H9 (cell line): ENCODE data around the gene ZNF804A. TPM values are rescaled to one million over a fixed set of nuclear protein-coding genes. Genes with fewer than 3 reads are reported as not detected.

Source experiments
- DNase-seq: peaks from one replicate; pipeline ENCODE4 v3.0.0-alpha.2; 2017
- H2AFZ ChIP-seq: one replicate; pipeline ENCODE4 v1.6.1; 2013; ENCODE audit warnings: mild to moderate bottlenecking, low read length, control low read depth, moderate library complexity
- H2AK5ac ChIP-seq: 2 replicates; pipeline ENCODE4 v1.6.1; 2013; ENCODE audit warnings: low read length, control low read depth, mixed read lengths; ENCODE audit not compliant: insufficient read length
- H2BK120ac ChIP-seq: one replicate; pipeline ENCODE4 v1.6.1; 2013; ENCODE audit warnings: low read depth, mild to moderate bottlenecking, low read length, control low read depth, inconsistent platforms; ENCODE audit not compliant: poor library complexity, severe bottlenecking
- H2BK12ac ChIP-seq: 2 replicates; pipeline ENCODE4 v1.6.1; 2013; ENCODE audit warnings: low read length, control low read depth, mixed read lengths, low read depth; ENCODE audit not compliant: insufficient read length
- H2BK15ac ChIP-seq: 2 replicates; pipeline ENCODE4 v1.6.1; 2013; ENCODE audit warnings: low read depth, low read length, control low read depth
- H2BK20ac ChIP-seq: one replicate; pipeline ENCODE4 v1.6.1; 2013; ENCODE audit warnings: low read depth, mild to moderate bottlenecking, low read length, control low read depth, inconsistent platforms; ENCODE audit not compliant: poor library complexity, severe bottlenecking
- H2BK5ac ChIP-seq: 2 replicates; pipeline ENCODE4 v1.6.1; 2013; ENCODE audit warnings: low read length, control low read depth, mixed read lengths; ENCODE audit not compliant: insufficient read length
- H3K14ac ChIP-seq: 2 replicates; pipeline ENCODE4 v1.6.1; 2013; ENCODE audit warnings: low read length, control low read depth; ENCODE audit not compliant: insufficient read depth
- H3K18ac ChIP-seq: 2 replicates; pipeline ENCODE4 v1.6.1; 2013; ENCODE audit warnings: low read depth, mild to moderate bottlenecking, mixed read lengths, low read length, control low read depth; ENCODE audit not compliant: insufficient read length
- H3K23ac ChIP-seq: 2 replicates; pipeline ENCODE4 v1.6.1; 2013; ENCODE audit warnings: low read length, control low read depth, mixed read lengths, low read depth; ENCODE audit not compliant: insufficient read length
- H3K23me2 ChIP-seq: 2 replicates; pipeline ENCODE4 v1.6.1; 2013; ENCODE audit warnings: low read depth, mild to moderate bottlenecking, mixed read lengths, low read length, control low read depth; ENCODE audit not compliant: insufficient read length, poor library complexity, severe bottlenecking
- H3K27ac ChIP-seq: 2 replicates; pipeline ENCODE4 v1.5.1; 2013; ENCODE audit warnings: low read length, control low read depth, mixed read lengths, low read depth; ENCODE audit not compliant: insufficient read length
- H3K27me3 ChIP-seq: 2 replicates; pipeline ENCODE4 v1.6.1; 2013; ENCODE audit warnings: low read length, control low read depth, inconsistent platforms; ENCODE audit not compliant: insufficient read depth
- H3K4ac ChIP-seq: 2 replicates; pipeline ENCODE4 v1.6.1; 2013; ENCODE audit warnings: low read depth, mild to moderate bottlenecking, control low read depth, inconsistent platforms, low read length, moderate library complexity
- H3K4me1 ChIP-seq: 2 replicates; pipeline ENCODE4 v1.6.1; 2013; ENCODE audit warnings: low read length, control low read depth, inconsistent platforms; ENCODE audit not compliant: insufficient read depth
- H3K4me2 ChIP-seq: 2 replicates; pipeline ENCODE4 v1.6.1; 2013; ENCODE audit warnings: low read length, control low read depth, mixed read lengths; ENCODE audit not compliant: insufficient read length, insufficient read depth
- H3K56ac ChIP-seq: 2 replicates; pipeline ENCODE4 v1.6.1; 2013; ENCODE audit warnings: low read depth, mild to moderate bottlenecking, mixed read lengths, low read length, control low read depth; ENCODE audit not compliant: insufficient read length
- H3K79me1 ChIP-seq: 2 replicates; pipeline ENCODE4 v1.6.1; 2013; ENCODE audit warnings: low read depth, mild to moderate bottlenecking, moderate library complexity, low read length, control low read depth, inconsistent platforms; ENCODE audit not compliant: insufficient read depth, poor library complexity, severe bottlenecking
- H3K79me2 ChIP-seq: 2 replicates; pipeline ENCODE4 v1.6.1; 2013; ENCODE audit warnings: low read length, control low read depth, inconsistent platforms; ENCODE audit not compliant: insufficient read depth
- H3K9ac ChIP-seq: 2 replicates; pipeline ENCODE4 v1.6.1; 2013; ENCODE audit warnings: low read length, control low read depth, mixed read lengths; ENCODE audit not compliant: insufficient read length; ENCODE audit errors: extremely low read depth
- H3K9me3 ChIP-seq: one replicate; pipeline ENCODE4 v1.6.1; 2013; ENCODE audit warnings: low read depth, low read length, inconsistent platforms; ENCODE audit not compliant: control insufficient read depth
- H3T11ph ChIP-seq: one replicate; pipeline ENCODE4 v1.6.1; 2013; ENCODE audit warnings: mild to moderate bottlenecking, low read length, control low read depth, inconsistent platforms
- H4K20me1 ChIP-seq: one replicate; pipeline ENCODE4 v1.6.1; 2013; ENCODE audit not compliant: control insufficient read depth, insufficient read length, insufficient read depth
- H4K5ac ChIP-seq: 2 replicates; pipeline ENCODE4 v1.6.1; 2013; ENCODE audit warnings: low read depth, mild to moderate bottlenecking, mixed read lengths, low read length, control low read depth; ENCODE audit not compliant: insufficient read length
- H4K8ac ChIP-seq: replicated peaks from 2 replicates; pipeline ENCODE4 v1.6.1; 2013; ENCODE audit warnings: low read length, control low read depth, mixed read lengths, low read depth; ENCODE audit not compliant: insufficient read length
- H4K91ac ChIP-seq: 2 replicates; pipeline ENCODE4 v1.6.1; 2013; ENCODE audit warnings: low read depth, mild to moderate bottlenecking, moderate library complexity, mixed read lengths, low read length, control low read depth; ENCODE audit not compliant: insufficient read length
- H3K27ac Mint-ChIP-seq, 3 experiments: 2 replicates in 2 of 3; 3 replicates in 1 of 3; pipeline ENCODE4 v1.8.0; 2020 to 2021; ENCODE audit warnings: mixed read lengths in 3 of 3, mild to moderate bottlenecking in 1 of 3, moderate library complexity in 1 of 3
- H3K27me3 Mint-ChIP-seq: 2 replicates; pipeline ENCODE4 v1.8.0; 2021; ENCODE audit warnings: low read depth, mild to moderate bottlenecking, moderate library complexity, mixed read lengths
- H3K36me3 Mint-ChIP-seq, 3 experiments: 2 replicates in 2 of 3; 3 replicates in 1 of 3; pipeline ENCODE4 v1.8.0; 2020 to 2021; ENCODE audit warnings: low read depth in 3 of 3, mixed read lengths in 3 of 3; ENCODE audit not compliant: insufficient read depth in 1 of 3
- H3K4me1 Mint-ChIP-seq, 2 experiments: 2 replicates each; pipeline ENCODE4 v1.8.0; 2020; ENCODE audit warnings: mixed read lengths in 2 of 2
- H3K4me3 Mint-ChIP-seq, 2 experiments: 2 replicates in 1 of 2; 3 replicates in 1 of 2; pipeline ENCODE4 v1.8.0; 2020 to 2021; ENCODE audit warnings: mild to moderate bottlenecking in 2 of 2, mixed read lengths in 2 of 2, moderate library complexity in 1 of 2
- H3K9me3 Mint-ChIP-seq, 2 experiments: 2 replicates in 1 of 2; 3 replicates in 1 of 2; pipeline ENCODE4 v1.8.0; 2020; ENCODE audit warnings: mild to moderate bottlenecking in 2 of 2, mixed read lengths in 2 of 2, moderate library complexity in 1 of 2
- WGBS: extraction: QIAGEN DNeasy Blood & Tissue Kit; methylation state at CpG from one replicate; pipeline ENCODE4 v1.1.7; 2013; ENCODE audit warnings: missing lambda C conversion rate, low lambda C conversion rate, mixed read lengths; ENCODE audit not compliant: insufficient read length; ENCODE audit errors: extremely low coverage; 5-methylcytosine and 5-hydroxymethylcytosine counted together
- total RNA-seq: library from RNA; stranded (reverse); gene quantifications from 2 replicates; pipeline ENCODE4 v1.2.1, GENCODE V29; 2021
- TF ChIP-seq, protein P1 (sequence below): fragments of 200-600 bp; sonication (generic); conservative IDR thresholded peaks from 3 replicates; pipeline ENCODE4 v1.8.0; 2021; ENCODE audit warnings: antibody characterized with exemption, mild to moderate bottlenecking

ZNF804A gene
- total RNA-seq, 1 experiment from 2014 or later = not detected

DNA sequence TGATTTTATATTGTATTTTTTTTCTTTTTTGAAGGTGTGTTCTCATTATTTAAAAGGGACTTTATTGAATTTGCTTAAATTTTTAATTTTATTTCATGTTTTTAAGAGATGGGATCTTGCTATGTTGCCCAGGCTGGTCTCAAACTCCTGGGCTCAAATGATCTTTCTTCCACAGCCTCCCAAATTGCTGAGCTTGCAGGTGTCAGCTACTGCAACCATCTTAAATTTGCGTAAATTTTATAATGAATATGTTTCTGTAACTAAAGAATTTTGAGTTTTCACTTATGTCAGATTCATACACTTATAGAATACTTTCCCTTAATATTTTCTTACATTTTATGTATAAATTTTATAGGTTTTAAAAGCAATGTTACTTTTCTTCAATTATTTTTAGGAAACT, 157.8 kb downstream of the ZNF804A start:
- Histone ChIP-seq H3K9me3 (no peaks in the 10 kb centered on the region), H3K27me3 (no peaks in the 10 kb centered on the region), H2AFZ (no peak overlapping the region), H3K23ac (no peak overlapping the region), H2BK20ac (no peak overlapping the region), H2BK12ac (no peak overlapping the region), H2BK5ac (no peak overlapping the region), H3K56ac (no peak overlapping the region), H3K18ac (no peak overlapping the region), H3K23me2 (no peaks in the 10 kb centered on the region), H4K5ac (no peak overlapping the region), H3K79me1 (no peaks in the 10 kb centered on the region), H3K4me2 (no peak overlapping the region), H4K8ac (no peak overlapping the region), H3K27ac (no peak overlapping the region), H3K9ac (no peak overlapping the region), H3T11ph (no peak overlapping the region), H2BK120ac (no peak overlapping the region), H3K4ac (no peak overlapping the region), H3K79me2 (no peaks in the 10 kb centered on the region), H3K14ac (no peak overlapping the region), H4K91ac (no peak overlapping the region), H4K20me1 (no peaks in the 10 kb centered on the region), H2AK5ac (no peak overlapping the region), H2BK15ac (no peak overlapping the region), H3K4me1 (no peaks in the 10 kb centered on the region; the same call in 1 of the 2 replicates)
- TF ChIP-seq, protein P1, sequence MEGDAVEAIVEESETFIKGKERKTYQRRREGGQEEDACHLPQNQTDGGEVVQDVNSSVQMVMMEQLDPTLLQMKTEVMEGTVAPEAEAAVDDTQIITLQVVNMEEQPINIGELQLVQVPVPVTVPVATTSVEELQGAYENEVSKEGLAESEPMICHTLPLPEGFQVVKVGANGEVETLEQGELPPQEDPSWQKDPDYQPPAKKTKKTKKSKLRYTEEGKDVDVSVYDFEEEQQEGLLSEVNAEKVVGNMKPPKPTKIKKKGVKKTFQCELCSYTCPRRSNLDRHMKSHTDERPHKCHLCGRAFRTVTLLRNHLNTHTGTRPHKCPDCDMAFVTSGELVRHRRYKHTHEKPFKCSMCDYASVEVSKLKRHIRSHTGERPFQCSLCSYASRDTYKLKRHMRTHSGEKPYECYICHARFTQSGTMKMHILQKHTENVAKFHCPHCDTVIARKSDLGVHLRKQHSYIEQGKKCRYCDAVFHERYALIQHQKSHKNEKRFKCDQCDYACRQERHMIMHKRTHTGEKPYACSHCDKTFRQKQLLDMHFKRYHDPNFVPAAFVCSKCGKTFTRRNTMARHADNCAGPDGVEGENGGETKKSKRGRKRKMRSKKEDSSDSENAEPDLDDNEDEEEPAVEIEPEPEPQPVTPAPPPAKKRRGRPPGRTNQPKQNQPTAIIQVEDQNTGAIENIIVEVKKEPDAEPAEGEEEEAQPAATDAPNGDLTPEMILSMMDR = no peak
- Mint-ChIP-seq H3K4me3 (no peak overlapping the region), H3K36me3 (no peaks in the 10 kb centered on the region), H3K27ac (no peak overlapping the region), H3K4me1 (peaks cover 4 to 5% of the 10 kb centered on the region in 2 experiments), H3K9me3 (no peaks in the 10 kb centered on the region; a peak in 1 of 5 replicates), H3K27me3 (no peaks in the 10 kb centered on the region)
- DNase-seq = no peak
- no CpG with 5 or more reads among the region's 1 CpG for WGBS
